ENCODE data around the gene PDXP. TPM values are rescaled to one million over a fixed set of nuclear protein-coding genes. Genes with fewer than 3 reads are reported as not detected.

PDXP gene
- total and polyA plus RNA-seq, 2 of the 4 experiments (the other 2 are of a cell fraction) = 5.4 to 24.1 TPM

GRCh38 chr22:37708580-37709444 is 50.3 kb downstream of the PDXP start:
- 0 out of 2 replicates have a peak, but pooled peaks cover under 1% of the 10 kb centered on the region for H3K4me1 ChIP-seq (ENCODE audit: control insufficient read depth, insufficient read depth, low read length)
- DNase-seq (no peak), ATAC-seq (ENCODE audit: low read depth) (no peak)
- no peak overlapping the region for H3K56ac ChIP-seq (ENCODE audit: extremely low read depth, insufficient read depth, low read length)
- CTCF ChIA-PET = no interaction called here
- WGBS, 2 experiments (ENCODE audit: extremely low coverage in 2 of 2, insufficient read length in 1 of 2) = 86% methylated on average over 12 of the region's 25 CpGs; no CpG with 5 or more reads in 1 of the 2 experiments
- in situ Hi-C loops (cut with MboI; ENCODE audit: low sequenced_read_pairs) (no loop called here), dilution Hi-C loops (cut with HindIII; ENCODE audit: low sequenced_read_pairs, unreplicated experiment) (no loop called here), intact Hi-C loops (cut with micrococcal nuclease) (no loop called here)
- H2BK120ac ChIP-seq (ENCODE audit: low read depth, low read length) = no peak overlapping the region
- no peak overlapping the region for H3K4me3 ChIP-seq (ENCODE audit: insufficient read depth, low read depth, low read length)
- no peaks in the 10 kb centered on the region for H4K20me1 ChIP-seq (ENCODE audit: insufficient read depth, low read length)
- H3K9ac ChIP-seq (ENCODE audit: low read depth, low read length) = no peak overlapping the region
- no peaks in the 10 kb centered on the region for H3K36me3 ChIP-seq (ENCODE audit: control insufficient read depth, insufficient read depth, low read length)
- POLR2A ChIA-PET (ENCODE audit: unreplicated experiment) = no interaction called here
- H3K4ac ChIP-seq (ENCODE audit: low read depth, low read length) = no peak overlapping the region
- H2BK15ac ChIP-seq (ENCODE audit: low read depth, low read length) = no peak overlapping the region
- H3K9me3 ChIP-seq (ENCODE audit: control insufficient read depth, insufficient read depth, low read length) = no peaks in the 10 kb centered on the region
- H3K27ac ChIP-seq (ENCODE audit: insufficient read depth, low read length) = no peak overlapping the region; the same call in 1 of the 2 replicates
- TF ChIP-seq RFX5 (IDR thresholded peaks at IDR 0.05; ENCODE audit: low read depth, low read length) (no peak), SMC3 (IDR thresholded peaks at IDR 0.05; ENCODE audit: low read depth, low read length) (no peak), CTCF (conservative IDR thresholded peaks at IDR 0.05; ENCODE audit: low read depth, low read length) (no peak), FOS (IDR thresholded peaks at IDR 0.05; ENCODE audit: low read depth, low read length) (no peak), RCOR1 (IDR thresholded peaks at IDR 0.05; ENCODE audit: insufficient replicate concordance, low read length) (no peak), MXI1 (IDR thresholded peaks at IDR 0.05; ENCODE audit: borderline replicate concordance, low read depth, low read length) (no peak), USF2 (IDR thresholded peaks at IDR 0.05; ENCODE audit: low read depth, low read length) (no peak), MAFK (IDR thresholded peaks at IDR 0.05; ENCODE audit: low read depth, low read length) (no peak), CHD1 (IDR thresholded peaks at IDR 0.05; ENCODE audit: low read depth, low read length) (no peak), CEBPB (IDR thresholded peaks at IDR 0.05; ENCODE audit: low read depth, low read length) (no peak), RAD21 (IDR thresholded peaks at IDR 0.05; ENCODE audit: low read length) (no peak), MAZ (IDR thresholded peaks at IDR 0.05; ENCODE audit: borderline replicate concordance, low read depth, low read length) (no peak), POLR2A (IDR thresholded peaks at IDR 0.05; ENCODE audit: low read depth, low read length) (no peak)
- H3K27me3 ChIP-seq (ENCODE audit: control insufficient read depth, insufficient read depth, low read length) = no peaks in the 10 kb centered on the region
- no peak overlapping the region for H2BK5ac ChIP-seq (ENCODE audit: low read depth, low read length, poor library complexity, severe bottlenecking)
- no peak overlapping the region for H4K91ac ChIP-seq (ENCODE audit: insufficient read depth, low read depth, low read length)
- no peak overlapping the region for H3K23ac ChIP-seq (ENCODE audit: low read depth, low read length)
- H2AK5ac ChIP-seq (ENCODE audit: low read depth, low read length) = no peak overlapping the region
- no TSS peak for BruUV-seq (replicated peaks)
- H2AFZ ChIP-seq (replicated peaks; ENCODE audit: low read length, poor library complexity) = no peak overlapping the region
- no peak overlapping the region for H2BK20ac ChIP-seq (ENCODE audit: low read depth, low read length)
- no peaks in the 10 kb centered on the region for H3K79me1 ChIP-seq (ENCODE audit: low read depth in 1 of 2, low read length in 2 of 2)
- H2AK9ac ChIP-seq (replicated peaks; ENCODE audit: low read depth, low read length, poor library complexity) = no peak overlapping the region
- H3K14ac ChIP-seq (replicated peaks; ENCODE audit: low read depth, low read length) = no peak overlapping the region
- H3K18ac ChIP-seq (ENCODE audit: low read depth, low read length) = no peak overlapping the region
- no peak overlapping the region for H4K8ac ChIP-seq (ENCODE audit: low read depth in 2 of 2, low read length in 2 of 2)
- no peak overlapping the region for H4K5ac ChIP-seq (ENCODE audit: low read depth, low read length)
- H3K9me1 ChIP-seq (ENCODE audit: insufficient read depth, low read length) = peaks cover 5% of the 10 kb centered on the region; the same call in 1 of the 2 replicates
- no peak overlapping the region for H3K4me2 ChIP-seq (ENCODE audit: low read depth, low read length)
